ENCODE results near the gene DAZL. TPM values are rescaled to one million over a fixed set of nuclear protein-coding genes. Genes with fewer than 3 reads are reported as not detected.
A peak's percentile ranks its signal among the peaks of the same experiment; 100 is the strongest.
"Not testable (repeated sequence)": the region's sequence is repeated elsewhere in the genome, so short reads cannot be mapped to it uniquely, and the experiment has no call there.

The DAZL gene
- total RNA-seq, 6 experiments from 2014 or later = not detected

DNA sequence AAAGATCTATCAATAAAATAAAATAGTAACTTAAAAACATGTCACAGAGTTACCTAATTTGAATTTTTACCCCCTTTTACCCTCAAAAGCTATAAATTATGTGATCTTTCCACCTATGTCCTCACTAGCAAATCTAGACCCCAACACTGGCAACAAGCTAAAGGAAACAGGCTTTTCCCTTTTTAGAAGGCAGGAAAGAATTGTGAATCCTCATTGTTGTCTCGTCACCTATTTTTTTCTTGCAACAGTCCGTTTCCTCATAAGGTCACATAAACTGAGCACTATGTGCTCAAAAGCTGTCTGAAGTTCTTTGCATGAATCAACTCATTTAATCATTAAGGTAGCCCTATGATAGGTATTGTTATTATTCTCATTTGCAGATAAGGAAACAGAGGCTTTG, 34.6 kb upstream of the DAZL start:
- no peaks in the 10 kb centered on the region for H3K27me3 ChIP-seq
- no peak overlapping the region for H3K27ac ChIP-seq
- TF ChIP-seq CTCF (IDR thresholded peaks at IDR 0.05) (no peak), POLR2A (IDR thresholded peaks at IDR 0.05) (no peak)
- H3K36me3 ChIP-seq = no peaks in the 10 kb centered on the region
- 42% methylated on average over 2 of the region's 2 CpGs for WGBS (ENCODE audit: insufficient coverage, low coverage, low lambda C conversion rate, missing lambda C conversion rate)
- no peak for ATAC-seq
- H3K9me3 ChIP-seq = no peaks in the 10 kb centered on the region
- DNase-seq = no peak
- intact Hi-C loops (cut with DNase I) = no loop called here
- no peak overlapping the region for H3K4me3 ChIP-seq
- H3K4me1 ChIP-seq = no peaks in the 10 kb centered on the region

DNA sequence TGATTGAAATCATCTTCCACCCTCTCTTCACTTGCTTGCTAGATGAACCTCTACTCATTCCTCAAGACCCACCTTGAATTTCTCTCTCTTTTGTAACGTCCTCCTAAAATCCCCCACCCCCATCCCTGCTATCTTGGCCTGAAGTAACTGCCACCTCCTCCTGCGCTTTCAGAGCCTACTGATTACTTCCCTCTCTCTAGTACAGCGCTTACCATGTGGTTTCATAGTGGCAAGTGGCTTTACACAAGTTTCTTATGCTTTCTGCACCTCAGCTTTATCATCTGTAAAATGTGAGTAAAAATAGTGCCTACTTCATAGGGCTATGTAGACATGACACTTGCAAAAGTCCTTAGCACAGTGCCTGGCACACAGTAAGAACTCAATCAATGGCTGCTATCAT, 28.7 kb upstream of the DAZL start:
- intact Hi-C loops (cut with DNase I) = no loop called here
- no peaks in the 10 kb centered on the region for H3K4me1 ChIP-seq
- H3K4me3 ChIP-seq = no peak overlapping the region
- H3K36me3 ChIP-seq = no peaks in the 10 kb centered on the region
- H3K9me3 ChIP-seq = no peaks in the 10 kb centered on the region
- no peak overlapping the region for H3K27ac ChIP-seq
- H3K27me3 ChIP-seq = no peaks in the 10 kb centered on the region
- peak in 1 of 4 donors; percentile 44 for ATAC-seq
- no peak for TF ChIP-seq POLR2A (IDR thresholded peaks at IDR 0.05)
- no peak for TF ChIP-seq CTCF (IDR thresholded peaks at IDR 0.05)
- WGBS (ENCODE audit: insufficient coverage, low coverage, low lambda C conversion rate, missing lambda C conversion rate) = 65% methylated on average over 3 of the region's 3 CpGs
- no peak for DNase-seq

- TF ChIP-seq POLR2A (IDR thresholded peaks at IDR 0.05) (no peak), CTCF (IDR thresholded peaks at IDR 0.05) (no peak)
- no peak overlapping the region for H3K27ac ChIP-seq
- no peaks in the 10 kb centered on the region for H3K4me1 ChIP-seq
- 54% methylated on average over 2 of the region's 2 CpGs for WGBS (ENCODE audit: insufficient coverage, low coverage, low lambda C conversion rate, missing lambda C conversion rate)
- no peaks in the 10 kb centered on the region for H3K9me3 ChIP-seq
- no peaks in the 10 kb centered on the region for H3K36me3 ChIP-seq
- no peaks in the 10 kb centered on the region for H3K27me3 ChIP-seq
- ATAC-seq (no peak), DNase-seq (no peak)
- H3K4me3 ChIP-seq = no peak overlapping the region
- intact Hi-C loops (cut with DNase I) = no loop called here
These were observed 27.2 kb upstream of the DAZL start for GRCh38 chr3:16632395-16632794.

DNA sequence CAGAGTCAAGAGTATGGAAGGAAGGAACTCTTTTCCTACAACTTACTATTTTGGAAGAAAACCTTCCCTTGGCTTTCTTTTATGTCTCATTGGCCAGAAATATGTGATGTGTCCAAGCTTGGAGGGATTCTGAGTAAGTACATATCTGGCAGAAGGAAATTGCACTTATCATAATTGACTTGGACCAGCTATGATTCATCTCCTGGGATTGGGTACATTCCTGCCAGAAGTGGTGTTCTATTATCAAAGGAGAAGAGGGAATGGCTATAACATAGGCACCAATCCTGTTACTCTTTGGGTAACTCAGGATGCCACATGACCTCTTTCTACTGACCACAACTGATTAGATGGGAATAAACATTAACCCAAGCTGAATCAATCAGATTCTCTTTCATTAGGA, 13.5 kb upstream of the DAZL start:
- TF ChIP-seq CTCF (IDR thresholded peaks at IDR 0.05) (no peak), POLR2A (IDR thresholded peaks at IDR 0.05) (no peak)
- ATAC-seq (no peak), DNase-seq (no peak)
- Histone ChIP-seq H3K27me3 (no peaks in the 10 kb centered on the region), H3K4me3 (no peak overlapping the region), H3K4me1 (peaks cover 0 to 3% (median 0%) of the 10 kb centered on the region in 4 donors), H3K36me3 (no peaks in the 10 kb centered on the region), H3K27ac (no peak overlapping the region), H3K9me3 (no peaks in the 10 kb centered on the region)
- intact Hi-C loops (cut with DNase I) = no loop called here

DNA sequence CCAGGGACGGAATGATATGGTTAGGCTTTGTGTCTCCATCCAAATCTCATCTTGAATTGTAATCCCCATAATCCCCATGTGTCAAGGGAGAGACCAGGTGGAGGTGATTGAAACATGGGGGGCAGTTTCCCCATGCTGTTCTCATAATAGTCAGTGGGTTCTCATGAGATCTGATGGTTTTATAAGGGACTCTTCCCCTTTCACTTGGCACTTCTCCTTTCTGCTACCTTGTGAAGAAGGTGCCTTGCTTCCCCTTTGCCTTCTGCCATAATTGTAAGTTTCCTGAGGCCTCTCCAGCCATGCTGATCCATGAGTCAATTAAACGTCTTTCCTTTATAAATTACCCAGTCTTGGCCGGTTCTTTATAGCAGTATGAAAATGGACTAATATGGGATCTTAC, 11.9 kb upstream of the DAZL start:
- not testable (repeated sequence) for H3K4me3 ChIP-seq

More for the DNA sequence above, 11.9 kb upstream of the DAZL start:
- H3K36me3 ChIP-seq; H3K9me3 ChIP-seq; DNase-seq; H3K27ac ChIP-seq; ATAC-seq; H3K27me3 ChIP-seq; H3K4me1 ChIP-seq; intact Hi-C loops (cut with DNase I): not testable (repeated sequence)
- 89% methylated on average over 3 of the region's 3 CpGs for WGBS (ENCODE audit: insufficient coverage, low coverage, low lambda C conversion rate, missing lambda C conversion rate)

Data from right lobe of liver (tissue), 6 donors.